Dermis microvascular lymphatic vessel endothelial cell (primary cell): Measurements from ENCODE around the gene ERN1. TPM values are rescaled to one million over a fixed set of nuclear protein-coding genes. Genes with fewer than 3 reads are reported as not detected.

ENCODE experiments used
- DNase-seq, 2 donors: peaks; one replicate each; pipeline versions ENCODE4 v3.0.0 to v3.0.0-alpha.2; 2010; ENCODE audit warnings: low read depth in 2 of 2
- total RNA-seq: library from RNA; depleted of rRNA; stranded (reverse); fragments of >200 nt; gene quantifications from 2 replicates; pipeline ENCODE4 v1.2.1, GENCODE V29; 2014

Gene ERN1
- total RNA-seq, 1 donor from 2014 or later, result 5.6 TPM

- peak in 1 of 2 donors; percentile 64 for DNase-seq
Measured at GRCh38 chr17:64005734-64006167, 124.2 kb downstream of the ERN1 start.

GRCh38 chr17:64004903-64005733 is 124.8 kb downstream of the ERN1 start:
- DNase-seq, result no peak

- DNase-seq, result no peak
Measured at GRCh38 chr17:64004218-64004770, 125.7 kb downstream of the ERN1 start.

GRCh38 chr17:64003526-64004121 is 126.3 kb downstream of the ERN1 start:
- DNase-seq, result no peak

- DNase-seq, result no peak
Measured at GRCh38 chr17:64002658-64003525, 127.1 kb downstream of the ERN1 start.

- peak in 1 of 2 donors; percentile 66 for DNase-seq
Measured at GRCh38 chr17:64001763-64002529, 128.0 kb downstream of the ERN1 start.

- DNase-seq, result no peak
Measured at GRCh38 chr17:64001091-64001579, 128.8 kb downstream of the ERN1 start.

- no peak for DNase-seq
Measured at GRCh38 chr17:63999680-64000531, 130.0 kb downstream of the ERN1 start.

DNA sequence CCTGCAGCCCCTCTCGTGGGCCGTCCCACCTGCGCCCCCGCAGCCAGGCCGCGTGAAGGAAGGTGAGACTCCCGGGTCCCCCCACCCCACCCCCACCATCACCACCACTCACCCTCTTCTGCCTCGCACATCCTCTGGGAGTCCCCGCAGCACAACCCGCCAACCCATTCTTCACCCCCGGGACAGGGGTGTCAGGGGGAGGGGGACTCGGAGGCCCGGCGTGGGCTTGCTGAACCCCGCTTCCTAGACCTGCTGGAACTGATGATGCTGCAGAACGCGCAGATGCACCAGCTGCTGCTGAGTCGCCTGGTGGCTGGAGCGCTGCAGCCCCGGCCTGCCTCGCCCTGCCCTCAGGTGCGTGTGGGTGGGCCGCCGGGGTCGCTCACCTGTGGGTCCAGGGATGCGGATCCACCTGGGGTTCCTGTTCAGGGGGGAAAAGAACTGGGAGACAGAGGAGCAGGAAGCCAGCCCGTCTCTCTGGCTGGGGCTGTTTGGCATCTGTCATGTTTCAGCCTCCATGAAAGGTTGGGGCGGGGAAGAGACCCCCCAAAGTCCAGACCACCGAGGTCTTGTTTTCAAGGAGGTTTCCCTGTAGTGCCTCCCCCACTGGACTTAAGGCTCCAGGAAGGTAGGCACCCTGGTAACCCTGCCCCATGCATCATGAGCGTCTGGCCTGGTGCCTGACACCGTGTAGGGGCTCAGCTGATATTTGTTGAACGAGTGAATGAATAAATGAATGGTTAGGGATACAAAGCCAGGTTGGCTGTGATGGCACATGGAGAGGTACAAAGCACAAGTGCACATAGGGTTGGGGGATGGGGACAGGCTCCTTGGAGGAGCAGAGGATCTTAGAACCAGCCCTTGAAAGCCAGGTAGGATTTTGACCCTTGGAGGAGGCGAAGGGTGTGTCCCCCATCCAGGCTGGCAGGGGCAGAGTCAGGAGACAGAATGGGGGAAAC is 130.9 kb downstream of the ERN1 start:
- DNase-seq, result no peak

DNA sequence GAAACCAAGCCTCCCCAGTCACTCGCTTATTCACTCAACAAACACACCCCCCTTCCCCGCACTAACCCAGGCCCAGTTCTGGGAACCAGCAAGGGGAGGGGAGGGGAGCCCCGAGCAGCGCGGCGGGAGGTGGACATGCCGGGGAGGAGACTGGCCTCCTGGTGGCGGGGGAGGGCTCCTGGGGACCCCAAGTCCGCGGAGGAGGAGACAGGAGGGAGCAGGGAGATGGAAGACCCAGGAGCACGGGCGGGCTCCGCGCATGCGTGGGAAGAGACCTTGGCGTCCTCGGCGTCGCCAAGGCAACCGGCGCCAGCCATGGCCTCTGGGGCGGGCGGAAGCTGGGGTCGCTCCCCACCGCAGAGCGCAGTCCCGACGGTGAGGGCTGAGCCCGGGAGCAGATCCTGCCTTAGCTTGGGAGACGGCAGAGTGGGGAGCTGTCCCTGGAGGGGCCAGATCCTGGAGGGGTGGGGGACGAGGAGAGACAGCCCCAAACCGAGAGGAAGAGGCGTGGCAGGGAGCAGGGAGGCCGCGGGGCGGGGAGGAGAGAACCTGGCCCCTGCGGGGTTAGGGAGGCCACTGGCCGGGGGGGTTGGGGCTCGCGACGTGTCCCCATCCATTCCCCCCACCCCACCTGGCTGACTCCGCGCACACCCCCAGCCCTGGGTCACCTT is 131.8 kb downstream of the ERN1 start, which contains the start of gene PRR29:
Gene PRR29 (plus strand): TSS at position 302 of the 671 bp plus-strand sequence. CDS start 14 bp downstream, at position 316.
- DNase-seq, result peak in 1 of 2 donors; percentile 58

GRCh38 chr17:63997341-63998048 is 132.4 kb downstream of the ERN1 start:
- DNase-seq, result no peak

- DNase-seq, result no peak
Measured at GRCh38 chr17:63996430-63997182, 133.3 kb downstream of the ERN1 start.

- no peak for DNase-seq
Measured at GRCh38 chr17:63995626-63996025, 134.3 kb downstream of the ERN1 start.

- DNase-seq, result no peak
Measured at GRCh38 chr17:63993368-63993985, 136.5 kb downstream of the ERN1 start.

DNA sequence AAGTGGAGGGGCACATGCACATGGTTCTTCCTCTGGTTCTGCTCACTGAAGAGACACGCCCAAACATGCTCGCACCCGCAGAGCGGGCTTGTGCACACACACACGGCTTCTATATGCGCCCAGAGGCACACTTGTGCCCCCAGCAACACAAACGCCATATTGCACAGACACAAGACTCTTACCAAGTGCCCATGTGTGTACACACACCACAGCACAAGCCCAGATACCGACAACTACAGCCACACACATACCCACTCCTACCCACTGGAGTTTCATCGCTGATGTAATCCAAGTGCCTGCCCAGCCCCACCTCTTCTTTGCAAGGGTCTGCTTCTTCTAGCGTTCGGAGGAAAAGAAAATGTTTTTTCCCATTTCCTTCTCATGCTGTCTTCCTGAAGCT is 138.3 kb downstream of the ERN1 start:
- DNase-seq, result no peak
